Endothelial cell of umbilical vein (primary cell): ENCODE measurements around the gene CLASRP. TPM values are rescaled to one million over a fixed set of nuclear protein-coding genes. Genes with fewer than 3 reads are reported as not detected.

Source experiments
- BruUV-seq: library from RNA; stranded (reverse); fragments of 400-500 nt; replicated peaks from 2 replicates; lab custom pipeline; 2021; lab: Mats Ljungman, UMichigan
- CTCF ChIA-PET: fragments of 300-600, 350-600 bp; sonication (Branson Sonifier 250); formaldehyde crosslinking; loops from one replicate; lab custom pipeline; 2021; ENCODE audit warnings: antibody characterized with exemption, inconsistent platforms; lab: Charles Lee
- POLR2A ChIA-PET: fragments of 300-600, 350-600 bp; sonication (Branson Sonifier 250); formaldehyde crosslinking; loops from one replicate; lab custom pipeline; 2021; ENCODE audit warnings: antibody characterized with exemption, inconsistent platforms; lab: Charles Lee
- DNase-seq: peaks from one replicate; pipeline ENCODE4 v3.0.0-alpha.2; 2011; ENCODE audit warnings: low read depth, low spot score
- FAIRE-seq: peaks from 2 replicates; lab custom pipeline; 2011; peaks lifted over from hg19 to GRCh38; lab: Jason Lieb, UNC
- H2AFZ ChIP-seq: 2 replicates; pipeline ENCODE4 v1.6.0; 2012; ENCODE audit warnings: low read depth, low read length, control low read depth, inconsistent platforms
- H3K27ac ChIP-seq: 2 replicates; pipeline ENCODE4 v1.5.1; 2011; ENCODE audit warnings: low read depth, mild to moderate bottlenecking, control low read depth, low read length, moderate library complexity; ENCODE audit not compliant: insufficient read depth
- H3K27me3 ChIP-seq, 2 experiments: 2 replicates each; pipeline versions ENCODE4 v1.6.0 to v1.6.1; 2011; ENCODE audit warnings: low read length in 2 of 2, mixed read lengths in 1 of 2; ENCODE audit not compliant: control insufficient read depth in 2 of 2, insufficient read depth in 2 of 2
- H3K36me3 ChIP-seq, 2 experiments: 2 replicates in 1 of 2; 3 replicates in 1 of 2; pipeline ENCODE4 v1.5.1; 2011; ENCODE audit warnings: low read length in 2 of 2, mild to moderate bottlenecking in 1 of 2, moderate library complexity in 1 of 2; ENCODE audit not compliant: control insufficient read depth in 2 of 2, insufficient read depth in 2 of 2; ENCODE audit errors: extremely low read depth in 1 of 2
- H3K4me1 ChIP-seq: 3 replicates; pipeline ENCODE4 v1.5.1; 2011; ENCODE audit warnings: mild to moderate bottlenecking, low read length; ENCODE audit not compliant: control insufficient read depth, insufficient read depth; ENCODE audit errors: extremely low read depth
- H3K4me2 ChIP-seq: 2 replicates; pipeline ENCODE4 v1.6.1; 2011; ENCODE audit warnings: low read length, control low read depth, mixed read lengths; ENCODE audit not compliant: insufficient read depth
- H3K4me3 ChIP-seq, 3 experiments: fragments of 200-600 bp in 1 of 3; sonication (generic), shearing (Covaris generic) in 1 of 3; replicated peaks in 1 of 3; 2 replicates each; pipeline ENCODE4 v1.5.1; 2011 to 2016; ENCODE audit warnings: control low read depth in 3 of 3, low read length in 3 of 3, mild to moderate bottlenecking in 2 of 3, inconsistent platforms in 1 of 3, low read depth in 1 of 3, moderate library complexity in 1 of 3; ENCODE audit not compliant: insufficient read depth in 1 of 3
- H3K79me2 ChIP-seq: 2 replicates; pipeline ENCODE4 v1.6.0; 2012; ENCODE audit warnings: low read length, inconsistent platforms; ENCODE audit not compliant: control insufficient read depth, insufficient read depth
- H3K9ac ChIP-seq: replicated peaks from 2 replicates; pipeline ENCODE3; 2011; ENCODE audit warnings: low read length, control low read depth; ENCODE audit not compliant: insufficient read depth; ENCODE audit errors: extremely low read depth
- H3K9me1 ChIP-seq: replicated peaks from 3 replicates; pipeline ENCODE4 v1.6.0; 2011; ENCODE audit warnings: mild to moderate bottlenecking, low read length; ENCODE audit not compliant: control insufficient read depth, insufficient read depth; ENCODE audit errors: extremely low read depth
- H3K9me3 ChIP-seq: replicated peaks from 2 replicates; pipeline ENCODE4 v1.5.1; 2012; ENCODE audit warnings: low read length, inconsistent platforms; ENCODE audit not compliant: control insufficient read depth, insufficient read depth
- H4K20me1 ChIP-seq: replicated peaks from 2 replicates; pipeline ENCODE3; 2011; ENCODE audit warnings: mild to moderate bottlenecking, low read length; ENCODE audit not compliant: control insufficient read depth, insufficient read depth; ENCODE audit errors: extremely low read depth
- CTCF ChIP-seq, 2 donors: IDR thresholded peaks; 1 replicate in 1 of 2; 2 replicates in 1 of 2; pipeline ENCODE4 v1.5.1; 2011; ENCODE audit warnings: low read length in 2 of 2, mild to moderate bottlenecking in 2 of 2, moderate library complexity in 2 of 2, control low read depth in 1 of 2, inconsistent platforms in 1 of 2, low read depth in 1 of 2; ENCODE audit not compliant: insufficient read depth in 1 of 2; ENCODE audit errors: extremely low read depth in 1 of 2
- EZH2 ChIP-seq: IDR thresholded peaks from 2 replicates; pipeline ENCODE4 v1.6.1; 2012; ENCODE audit warnings: borderline replicate concordance, low read depth, mild to moderate bottlenecking, moderate library complexity, low read length, inconsistent platforms; ENCODE audit not compliant: severe bottlenecking
- FOS ChIP-seq: IDR thresholded peaks from 2 replicates; pipeline ENCODE4 v1.6.1; 2011; ENCODE audit warnings: mild to moderate bottlenecking, low read length, moderate library complexity, borderline replicate concordance; ENCODE audit not compliant: insufficient read depth
- GATA2 ChIP-seq: IDR thresholded peaks from 2 replicates; pipeline ENCODE4 v1.7.0; 2011; ENCODE audit warnings: low read depth, mild to moderate bottlenecking, moderate library complexity, mixed read lengths, low read length; ENCODE audit not compliant: insufficient read length, insufficient read depth
- JUN ChIP-seq: IDR thresholded peaks from 2 replicates; pipeline ENCODE4 v1.6.1; 2011; ENCODE audit warnings: borderline replicate concordance, low read depth; ENCODE audit not compliant: insufficient read length, insufficient read depth
- MAX ChIP-seq: IDR thresholded peaks from 2 replicates; pipeline ENCODE4 v1.6.1; 2011; ENCODE audit not compliant: insufficient read depth, insufficient read length
- MYC ChIP-seq: IDR thresholded peaks from one replicate; pipeline ENCODE4 v1.6.1; 2011; ENCODE audit warnings: mild to moderate bottlenecking, low read depth, low read length
- POLR2A ChIP-seq: IDR thresholded peaks from 2 replicates; pipeline ENCODE4 v1.6.1; 2012; ENCODE audit warnings: low read depth, mild to moderate bottlenecking, control low read depth, low read length
- POLR2AphosphoS5 ChIP-seq: IDR thresholded peaks from 2 replicates; pipeline ENCODE4 v1.6.1; 2012; ENCODE audit warnings: low read depth, mild to moderate bottlenecking, control low read depth, low read length, moderate library complexity; ENCODE audit not compliant: insufficient read depth
- dilution Hi-C: fragments of 300-500 bp; cut with MboI; formaldehyde crosslinking; loops from one replicate; pipeline ENCODE4 v1.15.0; 2019; ENCODE audit warnings: low sequenced_read_pairs; ENCODE audit not compliant: extremely low pct_ligation_motif_present
- intact Hi-C: fragments of 100-400 bp; cut with micrococcal nuclease; formaldehyde crosslinking; loops from one replicate; pipeline ENCODE4 v1.10.0; 2022
- polyA plus RNA-seq, 4 experiments: library from polyadenylated mRNA; depleted of rRNA in 3 of 4; stranded (reverse) in 3 of 4; unstranded in 1 of 4; fragments of >200 nt; gene quantifications; 2 replicates each; pipeline versions ENCODE4 v1.2.1 to v1.2.3, GENCODE V29; 2011 to 2012; ENCODE audit warnings: missing spikeins in 1 of 4
- total RNA-seq: library from RNA; stranded (reverse); gene quantifications from 2 replicates; pipeline ENCODE4 v1.2.3, GENCODE V29; 2021

The CLASRP gene
- total and polyA plus RNA-seq, 2 donors (not counting 3 experiments of a cell fraction or from before 2014, with no cell fraction given): 40.7 to 70.7 TPM

GRCh38 chr19:45094707-45095106 is 55.9 kb downstream of the CLASRP start:
- no TSS peak for BruUV-seq
- Histone ChIP-seq H3K79me2 (peaks cover 66% of the 10 kb centered on the region), H2AFZ (no peak overlapping the region), H3K36me3 (peaks cover 0 to 6% of the 10 kb centered on the region in 2 experiments), H3K4me1 (peaks cover 29% of the 10 kb centered on the region), H3K9me3 (no peaks in the 10 kb centered on the region), H3K9me1 (no peaks in the 10 kb centered on the region), H3K27ac (no peak overlapping the region), H3K27me3 (no peaks in the 10 kb centered on the region), H3K4me3 (no peak overlapping the region), H3K9ac (no peak overlapping the region), H3K4me2 (no peak overlapping the region), H4K20me1 (no peaks in the 10 kb centered on the region)
- no peak for TF ChIP-seq GATA2
- TF ChIP-seq CTCF (IDR thresholded peaks at IDR 0.05; ENCODE audit: extremely low read depth in 1 of 2, insufficient read depth in 1 of 2, low read depth in 1 of 2, low read length in 2 of 2): no peak
- no peak for TF ChIP-seq POLR2A
- no peak for TF ChIP-seq JUN
- no peak for TF ChIP-seq MYC
- no peak for TF ChIP-seq MAX
- no peak for TF ChIP-seq POLR2AphosphoS5
- no peak for TF ChIP-seq FOS
- TF ChIP-seq EZH2: no peak
- intact Hi-C loops: loop anchor here (5.0 kb wide), 2 partner anchors 33 to 153 kb away; partner anchors contain the start of gene EXOC3L2
- ChIA-PET CTCF (no interaction called here), POLR2A (no interaction called here)
- DNase-seq (no peak), FAIRE-seq (no peak)
- dilution Hi-C loops: no loop called here
